ENCODE data around the gene PUSL1. TPM values are rescaled to one million over a fixed set of nuclear protein-coding genes. Genes with fewer than 3 reads are reported as not detected.

The PUSL1 gene
- total and polyA plus RNA-seq, 2 donors from 2014 or later = 12.6 to 13.9 TPM

- Histone ChIP-seq H3K4me1 (ENCODE audit: control insufficient read depth in 2 of 3, insufficient read depth in 2 of 3, low read depth in 1 of 3, low read length in 3 of 3) (peaks cover 0 to 26% (median 25%) of the 10 kb centered on the region in 3 donors), H3K27me3 (ENCODE audit: control insufficient read depth, insufficient read depth, low read length) (no peaks in the 10 kb centered on the region), H3K36me3 (ENCODE audit: control insufficient read depth in 2 of 3, insufficient read depth in 3 of 3, low read length in 3 of 3) (peaks cover 2 to 13% (median 8%) of the 10 kb centered on the region in 3 donors), H3K27ac (ENCODE audit: low read depth in 2 of 2, low read length in 2 of 2) (no peak overlapping the region), H3K9me3 (ENCODE audit: control insufficient read depth in 2 of 3, insufficient read depth in 1 of 3, low read length in 3 of 3) (no peaks in the 10 kb centered on the region), H3K9ac (ENCODE audit: low read length in 3 of 3) (no peak overlapping the region), H3K4me3 (ENCODE audit: low read length in 3 of 3) (no peak overlapping the region)
- FAIRE-seq (no peak), DNase-seq (peak in 1 of 5 donors; percentile 65)
- intact Hi-C loops (cut with DNase I) = no loop called here
- TF ChIP-seq, protein P1, sequence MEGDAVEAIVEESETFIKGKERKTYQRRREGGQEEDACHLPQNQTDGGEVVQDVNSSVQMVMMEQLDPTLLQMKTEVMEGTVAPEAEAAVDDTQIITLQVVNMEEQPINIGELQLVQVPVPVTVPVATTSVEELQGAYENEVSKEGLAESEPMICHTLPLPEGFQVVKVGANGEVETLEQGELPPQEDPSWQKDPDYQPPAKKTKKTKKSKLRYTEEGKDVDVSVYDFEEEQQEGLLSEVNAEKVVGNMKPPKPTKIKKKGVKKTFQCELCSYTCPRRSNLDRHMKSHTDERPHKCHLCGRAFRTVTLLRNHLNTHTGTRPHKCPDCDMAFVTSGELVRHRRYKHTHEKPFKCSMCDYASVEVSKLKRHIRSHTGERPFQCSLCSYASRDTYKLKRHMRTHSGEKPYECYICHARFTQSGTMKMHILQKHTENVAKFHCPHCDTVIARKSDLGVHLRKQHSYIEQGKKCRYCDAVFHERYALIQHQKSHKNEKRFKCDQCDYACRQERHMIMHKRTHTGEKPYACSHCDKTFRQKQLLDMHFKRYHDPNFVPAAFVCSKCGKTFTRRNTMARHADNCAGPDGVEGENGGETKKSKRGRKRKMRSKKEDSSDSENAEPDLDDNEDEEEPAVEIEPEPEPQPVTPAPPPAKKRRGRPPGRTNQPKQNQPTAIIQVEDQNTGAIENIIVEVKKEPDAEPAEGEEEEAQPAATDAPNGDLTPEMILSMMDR (IDR thresholded peaks at IDR 0.05; ENCODE audit: borderline replicate concordance, extremely low read depth, insufficient read depth) = no peak
These were observed 40.7 kb upstream of the PUSL1 start for GRCh38 chr1:1267488-1268283.

GRCh38 chr1:1268284-1268682 lies 40.1 kb upstream of the PUSL1 start:
- peaks cover 0 to 27% (median 25%) of the 10 kb centered on the region in 3 donors for H3K4me1 ChIP-seq (ENCODE audit: control insufficient read depth in 2 of 3, insufficient read depth in 2 of 3, low read depth in 1 of 3, low read length in 3 of 3)
- TF ChIP-seq, protein P1 (IDR thresholded peaks at IDR 0.05; ENCODE audit: borderline replicate concordance, extremely low read depth, insufficient read depth) = no peak
- H3K27me3 ChIP-seq (ENCODE audit: control insufficient read depth, insufficient read depth, low read length) = no peaks in the 10 kb centered on the region
- peaks cover 2 to 7% (median 3%) of the 10 kb centered on the region in 3 donors for H3K36me3 ChIP-seq (ENCODE audit: control insufficient read depth in 2 of 3, insufficient read depth in 3 of 3, low read length in 3 of 3)
- no peaks in the 10 kb centered on the region for H3K9me3 ChIP-seq (ENCODE audit: control insufficient read depth in 2 of 3, insufficient read depth in 1 of 3, low read length in 3 of 3)
- DNase-seq (peak in 1 of 5 donors; percentile 50), FAIRE-seq (no peak)
- H3K4me3 ChIP-seq (ENCODE audit: low read length in 3 of 3) = no peak overlapping the region
- H3K9ac ChIP-seq (ENCODE audit: low read length in 3 of 3) = no peak overlapping the region
- intact Hi-C loops (cut with DNase I) = no loop called here
- no peak overlapping the region for H3K27ac ChIP-seq (ENCODE audit: low read depth in 2 of 2, low read length in 2 of 2)

GRCh38 chr1:1270813-1271212 lies 37.6 kb upstream of the PUSL1 start:
- FAIRE-seq = no peak
- H3K9me3 ChIP-seq (ENCODE audit: control insufficient read depth in 2 of 3, insufficient read depth in 1 of 3, low read length in 3 of 3) = no peaks in the 10 kb centered on the region
- peak overlapping the region in 2 of 3 donors; percentile 16 to 25 for H3K4me3 ChIP-seq (ENCODE audit: low read length in 3 of 3)
- peaks cover 0 to 5% (median 2%) of the 10 kb centered on the region in 3 donors for H3K36me3 ChIP-seq (ENCODE audit: control insufficient read depth in 2 of 3, insufficient read depth in 3 of 3, low read length in 3 of 3)
- peaks cover 0 to 29% (median 25%) of the 10 kb centered on the region in 3 donors for H3K4me1 ChIP-seq (ENCODE audit: control insufficient read depth in 2 of 3, insufficient read depth in 2 of 3, low read depth in 1 of 3, low read length in 3 of 3)
- H3K27ac ChIP-seq (ENCODE audit: low read depth in 2 of 2, low read length in 2 of 2) = peak overlapping the region in 1 of 2 donors; percentile 4
- intact Hi-C loops (cut with DNase I) = no loop called here
- TF ChIP-seq, protein P1 (IDR thresholded peaks at IDR 0.05; ENCODE audit: borderline replicate concordance, extremely low read depth, insufficient read depth) = no peak
- peak in 1 of 5 donors; percentile 72 for DNase-seq
- H3K27me3 ChIP-seq (ENCODE audit: control insufficient read depth, insufficient read depth, low read length) = no peaks in the 10 kb centered on the region
- H3K9ac ChIP-seq (ENCODE audit: low read length in 3 of 3) = peak overlapping the region in 1 of 3 donors; percentile 22

All from kidney (tissue), 14 donors.